ENCODE results near the gene SCN7A.

SCN7A gene

GRCh38 chr2:166375736-166376487 lies 118.1 kb downstream of the SCN7A start, which contains the start of gene SCN9A:
TSS of gene SCN9A (minus strand) at chr2:166375944. CDS start at chr2:166311756, 64,188 bp downstream.
- peak within 1 kb of the TSS; percentile 72 for H3K4me3 ChIP-seq (ENCODE audit: low read depth, low read length)
- peak; percentile 62 for DNase-seq (ENCODE audit: low read depth)
- TF ChIP-seq CTCF (conservative IDR thresholded peaks at IDR 0.05; ENCODE audit: low read depth, low read length) = no peak

GRCh38 chr2:166375195-166375735 lies 118.8 kb downstream of the SCN7A start:
- DNase-seq (ENCODE audit: low read depth) = peak; percentile 29
- H3K4me3 ChIP-seq (ENCODE audit: low read depth, low read length) = peak overlapping the region; percentile 72
- peak; percentile 9 for TF ChIP-seq CTCF (conservative IDR thresholded peaks at IDR 0.05; ENCODE audit: low read depth, low read length)

DNA sequence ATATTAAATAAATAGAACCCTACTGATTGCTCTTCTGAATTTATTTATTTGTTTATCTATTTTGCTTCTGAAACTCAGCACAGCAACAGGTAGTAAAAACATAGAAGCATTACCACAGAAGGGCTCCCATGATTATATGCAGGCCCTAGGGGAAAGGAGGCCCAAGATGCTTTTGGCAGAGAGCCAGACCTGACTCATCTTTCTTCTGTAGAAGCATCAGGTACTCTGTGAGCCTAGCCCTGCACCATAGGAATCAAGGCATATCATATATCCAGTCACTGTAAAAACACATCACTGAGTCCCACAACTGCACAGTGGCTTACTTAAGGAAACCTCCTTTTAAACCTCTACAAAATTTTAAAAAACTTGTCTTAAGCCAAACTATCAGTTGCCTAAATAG lies 120.1 kb downstream of the SCN7A start:
- no peak for TF ChIP-seq CTCF (conservative IDR thresholded peaks at IDR 0.05; ENCODE audit: low read depth, low read length)

DNA sequence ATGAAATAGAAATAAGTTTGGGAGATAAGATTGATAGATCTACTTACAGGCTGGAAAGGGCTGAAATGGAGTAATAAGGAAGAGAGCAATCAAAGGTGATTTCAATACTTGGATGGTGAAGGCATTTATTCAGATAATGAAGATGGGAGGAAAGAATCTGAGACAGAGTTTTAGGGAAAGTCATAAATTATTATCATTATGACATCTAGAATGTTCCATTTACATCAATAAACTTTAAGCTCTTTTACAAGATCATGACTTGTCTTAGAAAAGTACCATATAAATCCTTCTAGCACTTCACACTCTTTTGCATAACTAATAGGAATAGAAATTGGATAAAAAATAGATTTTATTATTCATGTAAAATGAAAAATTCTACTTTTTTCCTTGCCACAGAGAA lies 120.5 kb downstream of the SCN7A start:
- no peak for DNase-seq (ENCODE audit: low read depth)
- no peak for TF ChIP-seq CTCF (conservative IDR thresholded peaks at IDR 0.05; ENCODE audit: low read depth, low read length)
- H3K4me3 ChIP-seq (ENCODE audit: low read depth, low read length) = no peak overlapping the region

More for the DNA sequence above, 120.1 kb downstream of the SCN7A start:
- H3K4me3 ChIP-seq (ENCODE audit: low read depth, low read length) = no peak overlapping the region
- peak; percentile 92 for DNase-seq (ENCODE audit: low read depth)

- no peak for TF ChIP-seq CTCF (conservative IDR thresholded peaks at IDR 0.05; ENCODE audit: low read depth, low read length)
- no peak overlapping the region for H3K4me3 ChIP-seq (ENCODE audit: low read depth, low read length)
- no peak for DNase-seq (ENCODE audit: low read depth)
Measured at GRCh38 chr2:166373105-166373504, 120.9 kb downstream of the SCN7A start.

DNA sequence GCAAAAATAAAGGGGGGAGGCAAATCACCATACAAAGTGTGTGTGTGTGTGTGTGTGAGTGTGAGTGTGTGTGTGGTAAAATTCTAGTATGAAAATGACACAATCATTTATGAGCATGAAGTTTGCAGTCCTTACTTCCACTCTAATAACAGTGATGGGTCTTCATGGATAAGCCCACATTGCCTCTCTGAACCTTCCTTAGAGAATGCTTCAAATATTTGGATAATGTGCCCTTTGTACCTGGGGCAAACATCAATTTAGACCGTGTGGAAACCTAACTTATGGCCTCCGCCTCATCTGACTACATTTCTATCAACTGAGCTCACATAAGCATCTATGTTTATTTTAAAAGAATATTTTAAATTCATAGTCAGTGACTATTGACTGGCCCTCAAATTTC lies 122.0 kb downstream of the SCN7A start:
- no peak overlapping the region for H3K4me3 ChIP-seq (ENCODE audit: low read depth, low read length)
- no peak for TF ChIP-seq CTCF (conservative IDR thresholded peaks at IDR 0.05; ENCODE audit: low read depth, low read length)
- DNase-seq (ENCODE audit: low read depth) = peak; percentile 53

Data from choroid plexus epithelial cell (primary cell).